Measurements from ENCODE around the gene USP8.

USP8 gene

GRCh38 chr15:50546566-50546965, 122.4 kb downstream of the USP8 start, which contains the start of gene USP50:
Gene USP50, minus strand, starts transcription at chr15:50546666. Its CDS starts 141 bp downstream, at chr15:50546525.
- DNase-seq, result no peak

- no peak for DNase-seq
Observed at GRCh38 chr15:50549326-50549725, 125.1 kb downstream of the USP8 start.

GRCh38 chr15:50552238-50552637, 128.0 kb downstream of the USP8 start:
- no peak for DNase-seq

- no peak for DNase-seq
Observed at GRCh38 chr15:50556642-50557371, 132.6 kb downstream of the USP8 start.

- DNase-seq, result no peak
Observed at GRCh38 chr15:50558012-50558411, 133.8 kb downstream of the USP8 start.

- no peak for DNase-seq
Observed at GRCh38 chr15:50562735-50563640, 138.8 kb downstream of the USP8 start.

- DNase-seq, result no peak
Observed at GRCh38 chr15:50563756-50564155, 139.6 kb downstream of the USP8 start.

Data from NCI-H1417 (cell line).